ENCODE measurements around the gene TRIM45. TPM values are rescaled to one million over a fixed set of nuclear protein-coding genes. Genes with fewer than 3 reads are reported as not detected.

TRIM45 gene
- total RNA-seq, 1 donor from 2014 or later, result 2.1 TPM

DNA sequence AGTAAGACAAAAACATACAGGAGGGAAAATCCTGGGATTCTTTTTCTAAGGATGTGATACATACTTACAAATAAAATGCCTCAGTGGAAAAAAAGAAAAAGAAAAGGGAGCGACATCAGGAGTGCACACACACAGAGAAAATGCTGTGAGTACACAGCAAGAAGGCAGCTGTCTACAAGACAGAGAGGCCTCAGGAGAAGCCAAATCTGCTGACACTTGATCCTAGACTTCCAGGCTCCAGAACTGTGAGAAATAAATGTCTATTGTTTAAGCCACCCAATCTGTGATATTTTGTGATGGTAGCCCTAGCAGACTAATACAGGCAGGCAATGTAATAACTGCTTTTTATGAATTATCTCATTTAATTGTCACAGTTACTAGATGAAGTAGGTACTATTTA, 17.0 kb upstream of the TRIM45 start:
- no peaks in the 10 kb centered on the region for H3K36me3 ChIP-seq
- no peak overlapping the region for H3K27ac ChIP-seq
- H3K9me3 ChIP-seq, result no peaks in the 10 kb centered on the region
- no peak for ATAC-seq
- TF ChIP-seq, protein P1, sequence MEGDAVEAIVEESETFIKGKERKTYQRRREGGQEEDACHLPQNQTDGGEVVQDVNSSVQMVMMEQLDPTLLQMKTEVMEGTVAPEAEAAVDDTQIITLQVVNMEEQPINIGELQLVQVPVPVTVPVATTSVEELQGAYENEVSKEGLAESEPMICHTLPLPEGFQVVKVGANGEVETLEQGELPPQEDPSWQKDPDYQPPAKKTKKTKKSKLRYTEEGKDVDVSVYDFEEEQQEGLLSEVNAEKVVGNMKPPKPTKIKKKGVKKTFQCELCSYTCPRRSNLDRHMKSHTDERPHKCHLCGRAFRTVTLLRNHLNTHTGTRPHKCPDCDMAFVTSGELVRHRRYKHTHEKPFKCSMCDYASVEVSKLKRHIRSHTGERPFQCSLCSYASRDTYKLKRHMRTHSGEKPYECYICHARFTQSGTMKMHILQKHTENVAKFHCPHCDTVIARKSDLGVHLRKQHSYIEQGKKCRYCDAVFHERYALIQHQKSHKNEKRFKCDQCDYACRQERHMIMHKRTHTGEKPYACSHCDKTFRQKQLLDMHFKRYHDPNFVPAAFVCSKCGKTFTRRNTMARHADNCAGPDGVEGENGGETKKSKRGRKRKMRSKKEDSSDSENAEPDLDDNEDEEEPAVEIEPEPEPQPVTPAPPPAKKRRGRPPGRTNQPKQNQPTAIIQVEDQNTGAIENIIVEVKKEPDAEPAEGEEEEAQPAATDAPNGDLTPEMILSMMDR (IDR thresholded peaks at IDR 0.05), result no peak
- H3K4me3 ChIP-seq, result no peak overlapping the region
- intact Hi-C loops (cut with DNase I), result no loop called here
- no peak for DNase-seq
- H3K4me1 ChIP-seq, result no peaks in the 10 kb centered on the region
- no peaks in the 10 kb centered on the region for H3K27me3 ChIP-seq (ENCODE audit: low read depth)

- DNase-seq (no peak), ATAC-seq (no peak)
- Histone ChIP-seq H3K27ac (no peak overlapping the region), H3K4me1 (no peaks in the 10 kb centered on the region), H3K9me3 (no peaks in the 10 kb centered on the region), H3K4me3 (no peak overlapping the region), H3K36me3 (no peaks in the 10 kb centered on the region), H3K27me3 (ENCODE audit: low read depth) (no peaks in the 10 kb centered on the region)
- intact Hi-C loops (cut with DNase I), result no loop called here
- TF ChIP-seq, protein P1 (IDR thresholded peaks at IDR 0.05), result no peak
Measured at GRCh38 chr1:117138106-117138505, 16.6 kb upstream of the TRIM45 start.

- Histone ChIP-seq H3K4me3 (no peak overlapping the region), H3K9me3 (no peaks in the 10 kb centered on the region), H3K27ac (no peak overlapping the region), H3K4me1 (no peaks in the 10 kb centered on the region), H3K36me3 (no peaks in the 10 kb centered on the region), H3K27me3 (ENCODE audit: low read depth) (no peaks in the 10 kb centered on the region)
- ATAC-seq (no peak), DNase-seq (no peak)
- intact Hi-C loops (cut with DNase I), result no loop called here
- TF ChIP-seq, protein P1 (IDR thresholded peaks at IDR 0.05), result no peak
Measured at GRCh38 chr1:117137281-117137855, 15.8 kb upstream of the TRIM45 start.

DNA sequence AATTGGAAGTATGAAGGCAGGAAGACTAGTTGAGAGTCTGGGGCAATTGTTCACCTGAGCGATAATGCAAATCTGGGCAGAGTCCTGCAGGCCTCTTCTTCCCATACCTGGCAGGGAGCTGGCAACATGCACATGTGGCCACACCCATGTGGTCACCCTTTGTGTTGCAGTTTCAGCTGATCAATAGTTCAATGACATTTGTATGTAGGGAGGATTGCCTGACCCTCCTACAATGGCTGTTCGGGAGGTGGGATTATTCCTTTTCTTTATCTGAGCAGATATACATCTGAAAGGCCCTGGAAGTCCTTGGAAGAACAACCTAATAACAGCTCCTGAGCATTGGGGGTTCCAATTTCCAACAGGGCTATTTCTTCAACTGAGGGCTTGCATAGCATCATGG, 15.2 kb upstream of the TRIM45 start:
- Histone ChIP-seq H3K27me3 (ENCODE audit: low read depth) (no peaks in the 10 kb centered on the region), H3K4me3 (no peak overlapping the region), H3K9me3 (no peaks in the 10 kb centered on the region), H3K4me1 (no peaks in the 10 kb centered on the region), H3K27ac (no peak overlapping the region), H3K36me3 (no peaks in the 10 kb centered on the region)
- TF ChIP-seq, protein P1 (IDR thresholded peaks at IDR 0.05), result no peak
- DNase-seq (no peak), ATAC-seq (no peak)
- intact Hi-C loops (cut with DNase I), result no loop called here

- TF ChIP-seq, protein P1 (IDR thresholded peaks at IDR 0.05), result no peak
- DNase-seq (no peak), ATAC-seq (no peak)
- Histone ChIP-seq H3K4me1 (no peaks in the 10 kb centered on the region), H3K4me3 (no peak overlapping the region), H3K36me3 (no peaks in the 10 kb centered on the region), H3K9me3 (no peaks in the 10 kb centered on the region), H3K27me3 (ENCODE audit: low read depth) (no peaks in the 10 kb centered on the region), H3K27ac (no peak overlapping the region)
- intact Hi-C loops (cut with DNase I), result no loop called here
Measured at GRCh38 chr1:117135329-117135728, 13.8 kb upstream of the TRIM45 start.
